Adipocyte (in vitro differentiated cells): ENCODE data around the gene SLIT3.

Experiments
- DNase-seq: peaks from one replicate; pipeline ENCODE4 v3.0.0-alpha.2; 2015; ENCODE audit warnings: low read depth
- H3K27me3 ChIP-seq: replicated peaks from 2 replicates; pipeline ENCODE4 v1.7.0; 2013; ENCODE audit warnings: mild to moderate bottlenecking, low read length, moderate library complexity; ENCODE audit not compliant: control insufficient read depth, insufficient read depth
- H3K36me3 ChIP-seq: 2 replicates; pipeline ENCODE4 v1.7.0; 2013; ENCODE audit warnings: low read length, mild to moderate bottlenecking, moderate library complexity; ENCODE audit not compliant: control insufficient read depth, insufficient read depth, severe bottlenecking
- H3K4me1 ChIP-seq: 2 replicates; pipeline ENCODE4 v1.7.0; 2013; ENCODE audit warnings: mild to moderate bottlenecking, low read length, moderate library complexity; ENCODE audit not compliant: control insufficient read depth, insufficient read depth
- H3K4me3 ChIP-seq: 2 replicates; pipeline ENCODE4 v1.7.0; 2013; ENCODE audit warnings: mild to moderate bottlenecking, low read length, moderate library complexity
- H3K9ac ChIP-seq: 2 replicates; pipeline ENCODE4 v1.7.0; 2013; ENCODE audit warnings: mild to moderate bottlenecking, low read length, moderate library complexity
- H3K9me3 ChIP-seq: 2 replicates; pipeline ENCODE4 v1.7.0; 2013; ENCODE audit warnings: mild to moderate bottlenecking, low read length, moderate library complexity; ENCODE audit not compliant: control insufficient read depth

SLIT3 gene

DNA sequence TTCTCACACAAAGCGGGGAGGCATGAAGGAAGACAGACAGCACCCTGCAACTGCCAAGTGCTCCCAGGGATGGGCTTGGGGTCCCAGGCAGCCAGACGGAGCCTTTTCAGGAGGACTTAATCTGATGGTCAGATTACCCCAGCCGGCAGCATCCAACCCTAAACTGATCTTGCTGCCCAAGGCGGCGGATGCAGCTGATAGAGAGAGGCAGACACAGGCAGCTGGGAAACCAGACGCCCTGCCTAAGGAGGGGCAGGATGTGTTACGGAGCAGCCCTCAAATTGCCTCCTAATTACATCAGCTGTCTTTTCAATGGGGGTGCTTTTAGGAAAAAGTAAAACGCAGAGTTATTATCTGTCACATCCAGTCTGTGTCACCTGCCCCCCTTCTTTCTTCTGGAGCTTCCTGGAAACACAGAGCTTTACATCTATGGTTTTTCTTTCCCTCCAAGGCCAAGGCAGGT, 530.9 kb downstream of the SLIT3 start:
- Histone ChIP-seq H3K9ac (no peak overlapping the region), H3K4me1 (peaks cover 13% of the 10 kb centered on the region), H3K9me3 (no peaks in the 10 kb centered on the region), H3K36me3 (peaks cover 72% of the 10 kb centered on the region), H3K4me3 (no peak overlapping the region), H3K27me3 (no peaks in the 10 kb centered on the region)
- no peak for DNase-seq

DNA sequence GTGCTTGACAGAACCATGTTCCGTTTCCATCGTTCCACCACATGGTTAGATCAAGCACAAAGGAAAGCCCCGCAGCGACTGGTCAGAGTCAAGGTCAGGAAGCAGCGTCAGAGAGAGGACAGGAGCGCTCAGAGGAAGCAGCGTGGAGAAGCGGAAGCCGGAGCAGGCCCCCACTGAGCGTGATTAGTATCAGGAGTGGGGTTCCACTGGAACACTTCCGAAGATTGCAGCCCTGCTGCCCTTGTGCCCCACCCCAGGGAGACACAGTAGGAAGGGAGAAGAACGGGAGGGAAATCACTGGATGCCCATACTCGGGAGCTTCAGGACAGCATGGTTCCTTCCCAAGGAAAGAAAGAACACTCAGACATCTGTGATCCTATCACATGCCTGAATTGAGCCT, 532.8 kb downstream of the SLIT3 start:
- peaks cover 68% of the 10 kb centered on the region for H3K36me3 ChIP-seq
- peaks cover 17% of the 10 kb centered on the region for H3K4me1 ChIP-seq
- no peak for DNase-seq
- no peaks in the 10 kb centered on the region for H3K27me3 ChIP-seq
- no peaks in the 10 kb centered on the region for H3K9me3 ChIP-seq
- no peak overlapping the region for H3K9ac ChIP-seq
- H3K4me3 ChIP-seq: no peak overlapping the region

DNA sequence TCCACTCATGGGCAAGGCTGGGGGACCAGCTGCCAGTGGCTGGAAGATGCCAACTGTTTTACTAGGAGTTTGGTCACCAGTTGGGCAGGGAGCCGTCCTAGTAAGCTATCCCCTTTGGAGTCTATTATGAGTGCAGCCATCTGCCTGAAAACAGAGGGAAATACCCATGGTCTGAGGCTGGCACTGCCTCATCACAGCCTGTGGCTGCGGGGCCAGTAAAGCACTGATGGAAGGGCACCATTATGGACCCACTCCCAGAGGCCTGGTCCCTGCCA, 534.6 kb downstream of the SLIT3 start:
- H3K27me3 ChIP-seq: no peaks in the 10 kb centered on the region
- no peak for DNase-seq
- no peak overlapping the region for H3K4me3 ChIP-seq
- no peak overlapping the region for H3K9ac ChIP-seq
- H3K4me1 ChIP-seq: peaks cover 17% of the 10 kb centered on the region
- H3K9me3 ChIP-seq: no peaks in the 10 kb centered on the region
- H3K36me3 ChIP-seq: peaks cover 58% of the 10 kb centered on the region

DNA sequence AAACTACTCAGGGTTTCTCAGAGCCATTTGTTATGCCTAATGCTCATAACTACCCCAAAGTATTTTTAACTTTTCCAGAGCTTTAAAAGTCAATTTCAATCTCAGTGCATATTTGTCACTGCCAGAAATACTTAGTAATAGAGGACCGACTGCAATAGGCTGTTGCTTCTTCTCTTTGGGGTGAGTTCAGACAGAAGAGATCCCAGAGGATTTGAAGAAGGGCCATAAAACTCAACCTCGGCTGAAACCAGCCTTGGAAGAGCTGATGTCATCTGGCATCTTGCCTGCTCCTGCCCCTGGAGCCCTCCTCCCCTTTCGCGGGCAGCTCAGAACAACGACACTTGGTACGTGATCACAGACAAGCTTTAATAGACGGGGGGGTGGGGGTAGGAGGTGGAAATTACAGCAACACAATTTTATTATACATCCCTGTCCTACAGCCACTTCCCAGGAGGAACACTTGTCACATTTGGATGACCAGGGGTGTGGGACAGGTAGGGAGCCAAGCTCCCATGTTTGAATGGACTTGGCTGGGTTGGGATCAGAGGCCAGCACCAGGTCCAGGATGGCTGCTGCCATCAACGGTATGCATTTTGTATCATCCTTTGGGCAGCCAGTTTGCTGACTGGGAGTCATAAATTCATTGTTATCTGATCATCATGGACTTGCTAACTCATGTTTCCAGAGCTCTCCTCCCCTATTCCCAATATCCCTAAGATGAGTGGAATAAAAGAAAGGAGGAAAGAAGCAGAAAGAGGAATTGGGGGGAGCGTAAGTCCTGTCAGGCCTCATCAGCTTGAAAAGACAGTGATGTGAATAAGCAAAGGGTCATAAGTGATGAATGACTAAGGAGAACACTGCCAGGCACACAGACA, 535.2 kb downstream of the SLIT3 start:
- no peaks in the 10 kb centered on the region for H3K27me3 ChIP-seq
- peaks cover 17% of the 10 kb centered on the region for H3K4me1 ChIP-seq
- peak overlapping the region; percentile 29 for H3K4me3 ChIP-seq
- H3K36me3 ChIP-seq: peaks cover 58% of the 10 kb centered on the region
- H3K9ac ChIP-seq: no peak overlapping the region
- no peak for DNase-seq
- no peaks in the 10 kb centered on the region for H3K9me3 ChIP-seq

DNA sequence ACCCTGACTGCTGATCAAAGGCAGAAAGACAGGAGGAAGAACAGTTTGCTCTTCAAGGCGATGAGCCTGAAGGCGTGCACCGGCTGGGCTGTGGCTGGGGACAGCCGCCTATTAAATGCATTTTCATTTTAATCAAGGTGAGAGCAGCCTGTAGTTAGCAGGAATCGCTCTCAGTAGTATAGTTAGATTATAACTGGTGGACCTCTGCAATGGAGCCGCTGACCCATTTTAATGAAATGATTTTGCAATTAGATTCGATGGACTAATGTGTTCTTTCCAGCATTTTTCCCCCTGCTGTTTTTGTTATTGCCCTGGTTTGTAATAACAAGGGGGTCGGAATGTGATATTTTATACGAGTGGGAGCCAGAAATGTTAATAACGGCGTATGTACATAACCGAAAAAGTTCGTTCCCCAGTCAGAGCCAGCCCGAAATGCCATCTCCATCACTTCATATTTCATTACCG, 535.8 kb downstream of the SLIT3 start:
- DNase-seq: no peak
- Histone ChIP-seq H3K36me3 (peaks cover 60% of the 10 kb centered on the region), H3K27me3 (no peaks in the 10 kb centered on the region), H3K4me3 (peak overlapping the region; percentile 29), H3K9me3 (no peaks in the 10 kb centered on the region), H3K9ac (no peak overlapping the region), H3K4me1 (peaks cover 17% of the 10 kb centered on the region)

DNA sequence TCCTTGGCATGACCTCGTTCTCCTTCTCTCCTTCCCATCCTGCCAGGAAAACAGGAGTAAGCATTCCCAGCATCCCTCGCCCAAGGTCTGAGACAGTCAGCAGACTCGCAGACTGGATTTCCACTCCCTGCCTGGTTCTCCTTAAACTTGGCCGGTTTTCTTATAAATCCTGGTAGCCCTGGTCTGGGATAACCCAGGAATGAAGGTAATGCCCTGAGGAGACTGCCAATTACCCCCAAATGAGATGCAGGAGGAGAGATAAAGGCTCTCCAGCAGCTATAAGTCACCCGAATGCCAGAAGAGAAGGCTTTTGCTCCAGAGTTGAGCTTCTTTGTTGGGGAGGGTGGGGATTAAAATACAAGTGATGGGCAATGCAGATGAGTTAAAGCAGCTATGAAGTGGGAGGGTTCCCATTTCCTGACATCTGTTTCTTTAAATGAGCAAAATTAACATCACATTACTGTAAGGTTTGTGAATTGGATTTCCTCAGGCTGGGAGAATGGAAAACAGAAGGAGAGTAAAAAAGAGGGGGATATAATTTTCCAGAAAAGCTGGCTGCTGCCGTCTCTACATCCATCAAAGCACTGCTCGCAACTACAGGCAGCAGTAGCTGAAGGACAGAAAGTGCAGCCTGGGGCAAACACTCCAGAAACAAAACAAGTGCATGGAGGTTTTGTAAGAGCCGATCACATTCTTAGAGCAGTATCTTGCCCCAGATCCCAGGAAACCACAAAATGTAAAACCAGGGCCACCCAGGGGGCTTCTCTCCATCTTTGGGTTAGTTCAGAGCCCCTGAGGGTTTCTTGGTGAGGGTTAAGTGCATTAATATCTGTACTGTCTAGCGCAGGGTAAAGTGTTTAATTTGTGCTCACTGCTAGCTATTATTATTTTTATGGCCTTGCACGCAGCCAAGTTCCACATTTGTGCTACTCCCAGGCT, 544.2 kb downstream of the SLIT3 start:
- Histone ChIP-seq H3K9me3 (no peaks in the 10 kb centered on the region), H3K4me1 (no peaks in the 10 kb centered on the region), H3K36me3 (peaks cover 74% of the 10 kb centered on the region), H3K4me3 (no peak overlapping the region), H3K9ac (no peak overlapping the region), H3K27me3 (no peaks in the 10 kb centered on the region)
- no peak for DNase-seq

DNA sequence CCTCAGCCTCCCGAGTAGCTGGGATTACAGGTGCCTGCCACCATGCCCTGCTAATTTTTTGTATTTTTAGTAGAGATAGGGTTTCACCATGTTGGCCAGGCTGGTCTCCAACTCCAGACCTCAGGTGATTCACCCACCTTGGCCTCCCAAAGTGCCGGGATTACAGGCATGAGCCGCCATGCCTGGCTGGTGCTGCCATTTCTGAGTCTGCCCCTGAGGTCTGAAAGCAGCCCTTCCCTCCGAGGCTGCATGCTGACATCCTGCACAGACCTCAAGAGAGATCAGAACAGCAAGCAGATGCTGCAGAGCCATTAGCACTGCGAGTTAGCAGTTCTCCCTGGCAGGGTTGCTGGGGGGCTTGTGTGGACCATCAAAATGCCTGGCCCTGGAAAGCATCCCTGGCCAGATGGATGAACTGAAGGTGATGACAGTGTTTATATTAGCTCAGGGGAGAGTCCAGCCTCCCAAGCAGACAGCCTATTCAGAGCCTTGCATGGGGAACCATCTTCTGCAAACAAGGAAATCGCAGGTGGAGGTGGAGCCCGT, 545.3 kb downstream of the SLIT3 start:
- Histone ChIP-seq H3K4me1 (no peaks in the 10 kb centered on the region), H3K36me3 (peaks cover 75% of the 10 kb centered on the region), H3K9ac (no peak overlapping the region), H3K9me3 (no peaks in the 10 kb centered on the region), H3K4me3 (no peak overlapping the region), H3K27me3 (no peaks in the 10 kb centered on the region)
- no peak for DNase-seq

DNA sequence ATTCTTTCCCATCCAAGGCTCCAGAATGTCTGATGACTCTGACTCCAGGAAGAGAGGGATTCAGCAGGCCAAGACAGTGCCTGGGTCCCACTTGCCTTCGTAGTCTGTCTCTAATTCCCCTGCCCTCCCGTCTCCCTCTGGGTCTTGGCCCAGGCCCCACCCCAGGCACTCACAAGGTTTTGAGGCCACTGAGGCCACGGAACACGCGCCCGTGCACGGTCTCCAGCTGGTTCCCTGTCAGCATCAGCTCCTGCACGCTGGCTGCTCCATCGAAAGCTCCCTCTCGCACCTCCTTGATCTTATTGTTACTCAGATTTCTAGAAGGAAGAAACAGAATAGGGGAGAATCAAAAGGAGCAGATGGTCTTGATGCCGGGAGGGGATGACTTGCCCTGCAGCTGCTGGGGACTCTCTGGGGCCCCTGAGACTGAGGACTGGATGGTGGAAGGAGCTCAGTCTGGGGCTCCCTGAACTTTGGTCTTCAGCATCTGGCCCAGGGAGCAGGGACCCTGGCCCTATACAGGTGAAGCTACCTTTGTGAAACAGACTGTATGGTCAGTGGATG, 547.2 kb downstream of the SLIT3 start:
- Histone ChIP-seq H3K27me3 (no peaks in the 10 kb centered on the region), H3K9ac (no peak overlapping the region), H3K4me1 (no peaks in the 10 kb centered on the region), H3K4me3 (no peak overlapping the region), H3K36me3 (peaks cover 73% of the 10 kb centered on the region), H3K9me3 (no peaks in the 10 kb centered on the region)
- no peak for DNase-seq

DNA sequence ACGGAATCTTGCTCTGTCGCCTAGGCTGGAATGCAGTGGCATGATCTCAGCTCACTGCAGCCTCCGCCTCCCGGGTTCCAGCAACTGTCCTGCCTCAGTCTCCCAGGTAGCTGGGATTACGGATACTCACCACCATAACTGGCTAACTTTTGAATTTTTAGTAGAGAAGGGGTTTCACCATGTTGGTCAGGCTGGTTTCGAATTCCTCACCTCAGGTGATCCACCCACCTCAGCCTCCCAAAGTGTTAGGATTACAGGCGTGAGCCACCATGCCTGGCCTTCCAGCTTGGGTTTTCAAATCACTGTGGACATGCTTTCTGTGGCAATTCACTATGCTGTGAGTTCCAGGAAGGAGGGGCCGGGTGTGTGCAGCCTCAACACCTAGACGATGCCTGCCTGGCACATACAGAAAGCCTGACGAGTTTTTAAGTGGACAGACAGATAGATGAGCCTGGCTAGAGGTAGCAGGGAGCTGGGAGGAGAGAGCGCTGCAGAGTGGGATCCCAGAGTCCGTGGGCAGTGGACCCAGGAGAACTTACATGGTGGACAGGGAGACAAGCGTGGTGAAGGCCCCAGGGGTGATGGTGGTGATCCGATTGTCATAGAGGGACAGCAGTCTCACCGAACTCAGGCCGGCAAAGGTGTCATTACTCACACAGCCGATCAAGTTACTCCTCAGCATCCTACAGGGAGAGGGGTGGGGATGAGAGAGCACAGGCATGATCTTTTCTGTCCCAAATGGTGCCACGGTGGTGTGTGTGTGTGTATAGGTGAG, 548.3 kb downstream of the SLIT3 start:
- DNase-seq: no peak
- H3K9me3 ChIP-seq: no peaks in the 10 kb centered on the region
- no peak overlapping the region for H3K9ac ChIP-seq
- no peak overlapping the region for H3K4me3 ChIP-seq
- no peaks in the 10 kb centered on the region for H3K27me3 ChIP-seq
- H3K36me3 ChIP-seq: peaks cover 74% of the 10 kb centered on the region
- no peaks in the 10 kb centered on the region for H3K4me1 ChIP-seq

DNA sequence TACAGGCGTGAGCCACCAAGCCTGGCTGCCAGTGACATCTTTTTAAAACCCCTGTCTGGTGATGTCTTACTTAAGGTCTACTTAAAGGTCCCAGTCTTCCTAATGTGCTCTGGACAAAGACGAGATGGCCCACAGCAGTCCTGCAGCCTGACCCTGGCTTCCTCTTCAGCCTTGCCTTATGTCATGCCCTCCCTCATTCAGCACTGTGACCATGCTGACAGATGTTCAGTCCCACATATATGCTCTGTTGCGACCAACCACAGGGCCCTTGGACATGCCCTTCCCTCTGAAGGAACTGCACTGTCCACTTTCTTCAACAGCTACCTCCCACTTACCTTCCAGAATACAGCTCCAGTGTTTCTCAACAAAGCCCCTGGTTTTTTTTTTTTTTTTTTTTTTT, 548.9 kb downstream of the SLIT3 start:
- Histone ChIP-seq H3K27me3 (no peaks in the 10 kb centered on the region), H3K9me3 (no peaks in the 10 kb centered on the region), H3K36me3 (peaks cover 80% of the 10 kb centered on the region), H3K4me3 (no peak overlapping the region), H3K4me1 (no peaks in the 10 kb centered on the region), H3K9ac (no peak overlapping the region)
- no peak for DNase-seq
